ENCODE data around the gene CACNA2D1. TPM values are rescaled to one million over a fixed set of nuclear protein-coding genes. Genes with fewer than 3 reads are reported as not detected.

The CACNA2D1 gene
- total RNA-seq, 2 donors from 2014 or later, result 5.4 to 32.0 TPM

DNA sequence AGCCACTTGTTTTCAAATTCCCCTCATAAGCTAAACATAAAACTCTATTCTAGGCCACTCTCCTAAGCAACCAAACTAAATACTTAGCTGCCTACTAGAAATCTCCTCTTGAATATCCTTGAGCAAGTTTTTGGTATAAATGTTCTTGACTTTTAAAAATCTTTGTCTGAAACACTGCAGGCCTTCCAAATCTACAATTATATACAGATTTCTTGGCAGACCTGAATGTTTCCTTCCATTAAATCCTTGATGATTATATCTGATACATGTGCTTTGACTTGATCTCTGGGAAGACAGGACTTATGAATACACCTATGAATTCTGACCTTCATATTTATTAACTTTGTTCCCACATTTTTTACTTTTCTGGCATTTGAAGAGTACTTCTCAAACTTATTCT, 314.5 kb downstream of the CACNA2D1 start:
- no peak overlapping the region for H3K4me3 ChIP-seq
- ATAC-seq, result no peak

DNA sequence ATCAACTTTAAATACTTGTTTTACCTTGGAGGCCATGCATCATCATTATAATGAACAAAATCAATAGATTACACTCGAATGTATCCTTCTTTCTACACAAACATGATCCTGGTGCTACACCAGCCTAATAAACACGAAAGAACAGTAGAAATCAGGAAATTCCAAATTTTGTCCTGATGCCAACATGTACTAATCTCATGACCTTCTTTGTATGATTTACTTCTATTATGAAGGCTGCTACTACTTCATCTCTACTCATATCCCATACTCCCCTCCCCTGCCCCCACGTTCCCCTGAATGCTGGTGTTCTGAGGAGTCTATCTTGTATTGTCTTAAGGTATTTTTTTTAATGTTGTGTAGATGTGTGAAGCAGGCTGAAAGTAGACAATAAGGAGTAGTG, 315.0 kb downstream of the CACNA2D1 start:
- Histone ChIP-seq H3K4me3 (no peak overlapping the region), H3K4me1 (no peaks in the 10 kb centered on the region), H3K9me3 (peaks cover 0 to 7% (median 0%) of the 10 kb centered on the region in 3 donors), H3K27ac (no peak overlapping the region), H3K36me3 (replicated peaks in 1 of 2; ENCODE audit: insufficient read depth in 1 of 2, low read depth in 2 of 2) (no peaks in the 10 kb centered on the region), H3K27me3 (no peaks in the 10 kb centered on the region)
- no peak for TF ChIP-seq POLR2A (IDR thresholded peaks at IDR 0.05)
- TF ChIP-seq CTCF (IDR thresholded peaks at IDR 0.05), result no peak
- no peak for ATAC-seq
- no peak for DNase-seq
- 28 to 44% methylated on average over 3 of the region's 3 CpGs for WGBS, 2 donors
- intact Hi-C loops (cut with DNase I), result no loop called here

More for the DNA sequence above, 314.5 kb downstream of the CACNA2D1 start:
- DNase-seq, result no peak
- TF ChIP-seq CTCF (IDR thresholded peaks at IDR 0.05) (no peak), POLR2A (IDR thresholded peaks at IDR 0.05) (no peak)
- intact Hi-C loops (cut with DNase I), result no loop called here
- no peak overlapping the region for H3K27ac ChIP-seq
- H3K27me3 ChIP-seq, result no peaks in the 10 kb centered on the region
- no peaks in the 10 kb centered on the region for H3K4me1 ChIP-seq
- H3K36me3 ChIP-seq (replicated peaks in 1 of 2; ENCODE audit: insufficient read depth in 1 of 2, low read depth in 2 of 2), result no peaks in the 10 kb centered on the region
- H3K9me3 ChIP-seq, result peaks cover 0 to 5% (median 0%) of the 10 kb centered on the region in 3 donors

DNA sequence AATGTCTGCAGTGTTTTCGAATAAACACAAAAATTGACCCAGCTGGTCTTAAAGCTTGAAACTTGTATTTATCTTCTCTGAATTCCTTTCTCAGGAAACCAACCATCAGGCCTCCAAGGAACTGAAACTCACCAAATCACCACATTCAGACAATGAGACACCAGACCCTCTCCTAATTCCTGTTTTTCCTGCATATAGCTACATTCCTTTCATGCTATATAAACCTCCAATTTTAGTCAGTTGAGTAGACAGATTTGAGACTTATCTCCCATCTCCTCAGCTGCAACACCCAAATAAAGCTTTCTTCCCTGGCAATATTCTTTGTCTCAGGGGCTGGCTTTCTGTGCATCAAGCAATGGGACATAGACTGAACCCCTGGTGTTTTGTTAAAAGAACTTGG, 317.0 kb downstream of the CACNA2D1 start:
- WGBS, 2 donors, result 67 to 83% methylated on average over 1 of the region's 1 CpG
- peaks cover 0 to 7% (median 0%) of the 10 kb centered on the region in 3 donors for H3K9me3 ChIP-seq
- intact Hi-C loops (cut with DNase I), result no loop called here

DNA sequence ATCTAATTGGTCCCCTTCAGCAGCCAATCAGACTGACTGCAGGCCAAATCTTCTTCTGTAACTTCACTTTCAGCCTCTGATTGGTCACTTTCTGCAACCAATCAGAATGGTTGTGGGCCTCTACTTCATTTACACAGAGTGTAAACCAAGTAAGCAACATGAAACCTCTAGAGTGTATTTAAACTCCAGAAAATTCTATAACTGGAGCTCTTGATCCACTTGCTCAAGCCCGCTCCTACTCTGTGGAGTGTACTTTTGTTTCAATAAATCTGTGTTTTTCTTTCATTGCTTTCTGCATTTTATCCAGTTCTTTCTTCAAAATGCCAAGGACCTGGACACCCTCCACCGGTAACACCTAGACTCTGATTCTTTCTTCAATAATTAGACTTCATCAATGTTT, 319.1 kb downstream of the CACNA2D1 start:
- no peak for ATAC-seq
- no peaks in the 10 kb centered on the region for H3K36me3 ChIP-seq (replicated peaks in 1 of 2; ENCODE audit: insufficient read depth in 1 of 2, low read depth in 2 of 2)
- H3K4me1 ChIP-seq, result no peaks in the 10 kb centered on the region
- TF ChIP-seq POLR2A (IDR thresholded peaks at IDR 0.05) (no peak), CTCF (IDR thresholded peaks at IDR 0.05) (no peak)
- WGBS, 2 donors, result 80 to 86% methylated on average over 2 of the region's 2 CpGs
- peaks cover 0 to 7% (median 0%) of the 10 kb centered on the region in 3 donors for H3K9me3 ChIP-seq
- DNase-seq, result no peak
- no peaks in the 10 kb centered on the region for H3K27me3 ChIP-seq
- no peak overlapping the region for H3K27ac ChIP-seq
- intact Hi-C loops (cut with DNase I), result no loop called here
- no peak overlapping the region for H3K4me3 ChIP-seq

More for the DNA sequence above, 317.0 kb downstream of the CACNA2D1 start:
- DNase-seq (no peak), ATAC-seq (no peak)
- no peaks in the 10 kb centered on the region for H3K36me3 ChIP-seq (replicated peaks in 1 of 2; ENCODE audit: insufficient read depth in 1 of 2, low read depth in 2 of 2)
- no peaks in the 10 kb centered on the region for H3K27me3 ChIP-seq
- H3K4me1 ChIP-seq, result no peaks in the 10 kb centered on the region
- no peak overlapping the region for H3K4me3 ChIP-seq
- H3K27ac ChIP-seq, result no peak overlapping the region
- TF ChIP-seq CTCF (IDR thresholded peaks at IDR 0.05), result no peak
- TF ChIP-seq POLR2A (IDR thresholded peaks at IDR 0.05), result no peak

DNA sequence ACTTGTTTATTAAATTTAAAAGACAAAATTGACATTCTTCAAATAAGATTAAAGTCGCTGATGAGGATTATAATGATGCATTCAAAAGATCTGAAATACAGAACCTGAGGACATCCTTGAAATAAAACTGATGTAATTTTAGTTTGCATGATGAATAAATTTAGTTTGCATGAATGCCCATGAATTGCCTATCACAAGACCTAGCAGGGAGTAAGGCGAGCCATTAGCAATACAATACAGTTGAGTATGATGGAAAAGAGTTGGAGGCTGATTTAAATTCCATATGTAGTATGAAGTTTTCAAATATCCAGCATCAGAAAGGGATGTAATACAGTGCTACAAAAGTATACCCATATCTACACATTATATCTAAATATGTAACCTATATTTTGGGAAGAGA, 321.3 kb downstream of the CACNA2D1 start:
- WGBS, 2 donors, result 51 to 53% methylated on average over 2 of the region's 2 CpGs
- ATAC-seq (no peak), DNase-seq (no peak)
- Histone ChIP-seq H3K4me3 (no peak overlapping the region), H3K9me3 (peaks cover 0 to 7% (median 0%) of the 10 kb centered on the region in 3 donors), H3K27ac (no peak overlapping the region), H3K27me3 (no peaks in the 10 kb centered on the region), H3K36me3 (replicated peaks in 1 of 2; ENCODE audit: insufficient read depth in 1 of 2, low read depth in 2 of 2) (no peaks in the 10 kb centered on the region), H3K4me1 (no peaks in the 10 kb centered on the region)
- TF ChIP-seq CTCF (IDR thresholded peaks at IDR 0.05), result no peak
- TF ChIP-seq POLR2A (IDR thresholded peaks at IDR 0.05), result no peak
- intact Hi-C loops (cut with DNase I), result no loop called here
